ENCODE data around the gene LARGE1. TPM values are rescaled to one million over a fixed set of nuclear protein-coding genes. Genes with fewer than 3 reads are reported as not detected.

LARGE1 gene
- total and polyA plus RNA-seq, 2 of the 13 experiments (the other 11 are each of a cell fraction or from before 2014, with no cell fraction given) = 8.4 to 11.0 TPM

GRCh38 chr22:33321466-33321865 lies 598.8 kb downstream of the LARGE1 start (continued):
- TF ChIP-seq, protein P1, sequence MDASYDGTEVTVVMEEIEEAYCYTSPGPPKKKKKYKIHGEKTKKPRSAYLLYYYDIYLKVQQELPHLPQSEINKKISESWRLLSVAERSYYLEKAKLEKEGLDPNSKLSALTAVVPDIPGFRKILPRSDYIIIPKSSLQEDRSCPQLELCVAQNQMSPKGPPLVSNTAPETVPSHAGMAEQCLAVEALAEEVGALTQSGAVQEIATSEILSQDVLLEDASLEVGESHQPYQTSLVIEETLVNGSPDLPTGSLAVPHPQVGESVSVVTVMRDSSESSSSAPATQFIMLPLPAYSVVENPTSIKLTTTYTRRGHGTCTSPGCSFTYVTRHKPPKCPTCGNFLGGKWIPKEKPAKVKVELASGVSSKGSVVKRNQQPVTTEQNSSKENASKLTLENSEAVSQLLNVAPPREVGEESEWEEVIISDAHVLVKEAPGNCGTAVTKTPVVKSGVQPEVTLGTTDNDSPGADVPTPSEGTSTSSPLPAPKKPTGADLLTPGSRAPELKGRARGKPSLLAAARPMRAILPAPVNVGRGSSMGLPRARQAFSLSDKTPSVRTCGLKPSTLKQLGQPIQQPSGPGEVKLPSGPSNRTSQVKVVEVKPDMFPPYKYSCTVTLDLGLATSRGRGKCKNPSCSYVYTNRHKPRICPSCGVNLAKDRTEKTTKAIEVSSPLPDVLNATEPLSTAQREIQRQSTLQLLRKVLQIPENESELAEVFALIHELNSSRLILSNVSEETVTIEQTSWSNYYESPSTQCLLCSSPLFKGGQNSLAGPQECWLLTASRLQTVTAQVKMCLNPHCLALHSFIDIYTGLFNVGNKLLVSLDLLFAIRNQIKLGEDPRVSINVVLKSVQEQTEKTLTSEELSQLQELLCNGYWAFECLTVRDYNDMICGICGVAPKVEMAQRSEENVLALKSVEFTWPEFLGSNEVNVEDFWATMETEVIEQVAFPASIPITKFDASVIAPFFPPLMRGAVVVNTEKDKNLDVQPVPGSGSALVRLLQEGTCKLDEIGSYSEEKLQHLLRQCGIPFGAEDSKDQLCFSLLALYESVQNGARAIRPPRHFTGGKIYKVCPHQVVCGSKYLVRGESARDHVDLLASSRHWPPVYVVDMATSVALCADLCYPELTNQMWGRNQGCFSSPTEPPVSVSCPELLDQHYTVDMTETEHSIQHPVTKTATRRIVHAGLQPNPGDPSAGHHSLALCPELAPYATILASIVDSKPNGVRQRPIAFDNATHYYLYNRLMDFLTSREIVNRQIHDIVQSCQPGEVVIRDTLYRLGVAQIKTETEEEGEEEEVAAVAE (CRISPR knock-in tag; IDR thresholded peaks at IDR 0.05; ENCODE audit: borderline replicate concordance) = no peak
- TF ChIP-seq KDM3A (CRISPR knock-in tag; IDR thresholded peaks at IDR 0.05; ENCODE audit: low read depth) (no peak), HDAC2 (CRISPR knock-in tag; IDR thresholded peaks at IDR 0.05) (no peak), POGZ (CRISPR knock-in tag; IDR thresholded peaks at IDR 0.05) (no peak)

GRCh38 chr22:33315954-33316353 lies 604.3 kb downstream of the LARGE1 start:
- BruUV-seq (replicated peaks) = no TSS peak
- Histone ChIP-seq H3K9me3 (ENCODE audit: low read length) (no peaks in the 10 kb centered on the region), H3K4me1 (ENCODE audit: insufficient read depth, low read length) (no peaks in the 10 kb centered on the region), H3K36me3 (replicated peaks in 1 of 2; ENCODE audit: control insufficient read depth in 1 of 2, insufficient read depth in 2 of 2, low read length in 2 of 2) (peaks cover 0 to 3% of the 10 kb centered on the region in 2 experiments; a peak in 1 of 5 replicates), H3K79me2 (ENCODE audit: insufficient read depth, low read length) (no peaks in the 10 kb centered on the region), H3K27ac (ENCODE audit: extremely low read length, insufficient read depth, low read length) (no peak overlapping the region), H2AFZ (ENCODE audit: low read length) (no peak overlapping the region), H3K4me3 (replicated peaks in 1 of 3; ENCODE audit: insufficient read depth in 1 of 3, low read depth in 2 of 3, low read length in 3 of 3) (no peak overlapping the region), H3K27me3 (ENCODE audit: control insufficient read depth in 1 of 2, insufficient read depth in 2 of 2, low read length in 2 of 2) (no peaks in the 10 kb centered on the region), H3K4me2 (ENCODE audit: low read depth, low read length) (no peak overlapping the region), H3K9ac (ENCODE audit: insufficient read depth, low read depth, low read length) (no peak overlapping the region), H4K20me1 (ENCODE audit: insufficient read depth, low read length) (no peaks in the 10 kb centered on the region)
- no peak for ATAC-seq
- 95% methylated on average over 12 of the region's 15 CpGs for WGBS (ENCODE audit: low lambda C conversion rate)
- ChIA-PET POLR2A (no interaction called here), CTCF (ENCODE audit: low intra/inter-chr PET ratio, low total read pairs) (no interaction called here)
- in situ Hi-C loops (cut with HindIII; ENCODE audit: extremely low pct_ligation_motif_present, low pct_unique_long_range_greater_than_20kb) (no loop called here), intact Hi-C loops (cut with micrococcal nuclease; ENCODE audit: unreplicated experiment) (no loop called here)
- FAIRE-seq = no peak
- no peak for DNase-seq (ENCODE audit: low spot score)
- TF ChIP-seq ZSCAN29 (CRISPR knock-in tag; conservative IDR thresholded peaks at IDR 0.05) (no peak), JUN (CRISPR knock-in tag; IDR thresholded peaks at IDR 0.05) (no peak), PITX1 (CRISPR knock-in tag; IDR thresholded peaks at IDR 0.05) (no peak), ZNF615 (CRISPR knock-in tag; IDR thresholded peaks at IDR 0.05; ENCODE audit: borderline replicate concordance) (no peak), HES4 (CRISPR knock-in tag; IDR thresholded peaks at IDR 0.05; ENCODE audit: borderline replicate concordance) (no peak), NR1H2 (CRISPR knock-in tag; IDR thresholded peaks at IDR 0.05; ENCODE audit: borderline replicate concordance, low read depth) (no peak), BHLHE40 (IDR thresholded peaks at IDR 0.05; ENCODE audit: low read length) (no peak), ZNF501 (CRISPR knock-in tag; IDR thresholded peaks at IDR 0.05) (no peak)
- TF ChIP-seq, protein P2, sequence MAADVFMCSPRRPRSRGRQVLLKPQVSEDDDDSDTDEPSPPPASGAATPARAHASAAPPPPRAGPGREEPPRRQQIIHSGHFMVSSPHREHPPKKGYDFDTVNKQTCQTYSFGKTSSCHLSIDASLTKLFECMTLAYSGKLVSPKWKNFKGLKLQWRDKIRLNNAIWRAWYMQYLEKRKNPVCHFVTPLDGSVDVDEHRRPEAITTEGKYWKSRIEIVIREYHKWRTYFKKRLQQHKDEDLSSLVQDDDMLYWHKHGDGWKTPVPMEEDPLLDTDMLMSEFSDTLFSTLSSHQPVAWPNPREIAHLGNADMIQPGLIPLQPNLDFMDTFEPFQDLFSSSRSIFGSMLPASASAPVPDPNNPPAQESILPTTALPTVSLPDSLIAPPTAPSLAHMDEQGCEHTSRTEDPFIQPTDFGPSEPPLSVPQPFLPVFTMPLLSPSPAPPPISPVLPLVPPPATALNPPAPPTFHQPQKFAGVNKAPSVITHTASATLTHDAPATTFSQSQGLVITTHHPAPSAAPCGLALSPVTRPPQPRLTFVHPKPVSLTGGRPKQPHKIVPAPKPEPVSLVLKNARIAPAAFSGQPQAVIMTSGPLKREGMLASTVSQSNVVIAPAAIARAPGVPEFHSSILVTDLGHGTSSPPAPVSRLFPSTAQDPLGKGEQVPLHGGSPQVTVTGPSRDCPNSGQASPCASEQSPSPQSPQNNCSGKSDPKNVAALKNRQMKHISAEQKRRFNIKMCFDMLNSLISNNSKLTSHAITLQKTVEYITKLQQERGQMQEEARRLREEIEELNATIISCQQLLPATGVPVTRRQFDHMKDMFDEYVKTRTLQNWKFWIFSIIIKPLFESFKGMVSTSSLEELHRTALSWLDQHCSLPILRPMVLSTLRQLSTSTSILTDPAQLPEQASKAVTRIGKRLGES (CRISPR knock-in tag; IDR thresholded peaks at IDR 0.05; ENCODE audit: borderline replicate concordance) = no peak
- TF ChIP-seq, protein P3, sequence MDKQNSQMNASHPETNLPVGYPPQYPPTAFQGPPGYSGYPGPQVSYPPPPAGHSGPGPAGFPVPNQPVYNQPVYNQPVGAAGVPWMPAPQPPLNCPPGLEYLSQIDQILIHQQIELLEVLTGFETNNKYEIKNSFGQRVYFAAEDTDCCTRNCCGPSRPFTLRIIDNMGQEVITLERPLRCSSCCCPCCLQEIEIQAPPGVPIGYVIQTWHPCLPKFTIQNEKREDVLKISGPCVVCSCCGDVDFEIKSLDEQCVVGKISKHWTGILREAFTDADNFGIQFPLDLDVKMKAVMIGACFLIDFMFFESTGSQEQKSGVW (CRISPR knock-in tag; IDR thresholded peaks at IDR 0.05; ENCODE audit: borderline replicate concordance) = no peak
- TF ChIP-seq, protein P4, sequence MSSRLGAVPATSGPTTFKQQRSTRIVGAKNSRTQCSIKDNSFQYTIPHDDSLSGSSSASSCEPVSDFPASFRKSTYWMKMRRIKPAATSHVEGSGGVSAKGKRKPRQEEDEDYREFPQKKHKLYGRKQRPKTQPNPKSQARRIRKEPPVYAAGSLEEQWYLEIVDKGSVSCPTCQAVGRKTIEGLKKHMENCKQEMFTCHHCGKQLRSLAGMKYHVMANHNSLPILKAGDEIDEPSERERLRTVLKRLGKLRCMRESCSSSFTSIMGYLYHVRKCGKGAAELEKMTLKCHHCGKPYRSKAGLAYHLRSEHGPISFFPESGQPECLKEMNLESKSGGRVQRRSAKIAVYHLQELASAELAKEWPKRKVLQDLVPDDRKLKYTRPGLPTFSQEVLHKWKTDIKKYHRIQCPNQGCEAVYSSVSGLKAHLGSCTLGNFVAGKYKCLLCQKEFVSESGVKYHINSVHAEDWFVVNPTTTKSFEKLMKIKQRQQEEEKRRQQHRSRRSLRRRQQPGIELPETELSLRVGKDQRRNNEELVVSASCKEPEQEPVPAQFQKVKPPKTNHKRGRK (CRISPR knock-in tag; IDR thresholded peaks at IDR 0.05) = no peak
